HL-60 (cell line): ENCODE data around the gene MS4A18.

Experiments used
- DNase-seq, 2 experiments: peaks; one replicate each; pipeline ENCODE4 v3.0.0-alpha.2; 2010 to 2020; ENCODE audit warnings: low read depth in 1 of 2, low spot score in 1 of 2
- H3K27ac ChIP-seq: fragments of 250-450 bp; sonication (Bioruptor Pico); replicated peaks from 2 replicates; pipeline ENCODE4 v1.5.1; 2020; ENCODE audit warnings: mild to moderate bottlenecking, moderate library complexity
- H3K27me3 ChIP-seq: fragments of 250-450 bp; sonication (Bioruptor Pico); 2 replicates; pipeline ENCODE4 v1.5.1; 2021; ENCODE audit warnings: mild to moderate bottlenecking, moderate library complexity; ENCODE audit not compliant: insufficient read depth, poor library complexity, severe bottlenecking
- H3K4me3 ChIP-seq: replicated peaks from 2 replicates; pipeline ENCODE4 v1.5.1; 2011; ENCODE audit warnings: mild to moderate bottlenecking, control low read depth, low read length; ENCODE audit not compliant: insufficient read depth
- CTCF ChIP-seq: IDR thresholded peaks from one replicate; pipeline ENCODE4 v1.5.1; 2011; ENCODE audit warnings: low read length, control low read depth, inconsistent platforms; ENCODE audit not compliant: insufficient read depth
- GABPA ChIP-seq: IDR thresholded peaks from 2 replicates; pipeline ENCODE4 v1.6.1; 2012; ENCODE audit warnings: low read depth
- POLR2AphosphoS5 ChIP-seq: IDR thresholded peaks from 2 replicates; pipeline ENCODE4 v1.6.1; 2012; ENCODE audit warnings: low read depth
- SPI1 ChIP-seq: IDR thresholded peaks from 2 replicates; pipeline ENCODE4 v1.6.1; 2012; ENCODE audit warnings: low read depth, mild to moderate bottlenecking, borderline replicate concordance
- TF ChIP-seq, protein P1 (sequence below): IDR thresholded peaks from 2 replicates; pipeline ENCODE4 v1.6.1; 2012; ENCODE audit warnings: low read depth; ENCODE audit not compliant: insufficient replicate concordance

MS4A18 gene

DNA sequence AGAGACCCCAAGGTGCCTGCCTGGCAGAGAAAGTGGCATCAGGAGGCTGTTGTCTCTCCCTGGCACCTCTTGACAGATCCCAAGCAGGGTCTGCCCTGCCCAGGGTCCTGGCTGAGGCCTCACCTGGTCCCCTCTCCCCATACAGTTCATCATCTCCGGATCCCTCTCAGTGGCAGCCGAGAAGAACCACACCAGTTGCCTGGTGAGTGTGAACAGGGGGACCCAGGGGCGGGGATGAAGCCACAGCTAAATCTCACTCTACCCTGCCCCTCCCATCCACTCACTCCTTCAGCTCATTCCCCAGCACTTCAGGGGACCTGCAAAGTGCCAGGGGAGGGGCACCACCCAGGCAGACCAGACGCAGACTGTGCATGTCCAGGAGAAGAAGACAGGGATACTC, 46.6 kb downstream of the MS4A18 start:
- DNase-seq, result no peak
- Histone ChIP-seq H3K27me3 (no peaks in the 10 kb centered on the region), H3K27ac (no peak overlapping the region), H3K4me3 (no peak overlapping the region)
- TF ChIP-seq CTCF (no peak), SPI1 (no peak)

GRCh38 chr11:60771879-60772525, 47.5 kb downstream of the MS4A18 start:
- Histone ChIP-seq H3K27ac (no peak overlapping the region), H3K27me3 (peaks cover under 1% of the 10 kb centered on the region), H3K4me3 (no peak overlapping the region)
- no peak for TF ChIP-seq SPI1
- TF ChIP-seq, protein P1, sequence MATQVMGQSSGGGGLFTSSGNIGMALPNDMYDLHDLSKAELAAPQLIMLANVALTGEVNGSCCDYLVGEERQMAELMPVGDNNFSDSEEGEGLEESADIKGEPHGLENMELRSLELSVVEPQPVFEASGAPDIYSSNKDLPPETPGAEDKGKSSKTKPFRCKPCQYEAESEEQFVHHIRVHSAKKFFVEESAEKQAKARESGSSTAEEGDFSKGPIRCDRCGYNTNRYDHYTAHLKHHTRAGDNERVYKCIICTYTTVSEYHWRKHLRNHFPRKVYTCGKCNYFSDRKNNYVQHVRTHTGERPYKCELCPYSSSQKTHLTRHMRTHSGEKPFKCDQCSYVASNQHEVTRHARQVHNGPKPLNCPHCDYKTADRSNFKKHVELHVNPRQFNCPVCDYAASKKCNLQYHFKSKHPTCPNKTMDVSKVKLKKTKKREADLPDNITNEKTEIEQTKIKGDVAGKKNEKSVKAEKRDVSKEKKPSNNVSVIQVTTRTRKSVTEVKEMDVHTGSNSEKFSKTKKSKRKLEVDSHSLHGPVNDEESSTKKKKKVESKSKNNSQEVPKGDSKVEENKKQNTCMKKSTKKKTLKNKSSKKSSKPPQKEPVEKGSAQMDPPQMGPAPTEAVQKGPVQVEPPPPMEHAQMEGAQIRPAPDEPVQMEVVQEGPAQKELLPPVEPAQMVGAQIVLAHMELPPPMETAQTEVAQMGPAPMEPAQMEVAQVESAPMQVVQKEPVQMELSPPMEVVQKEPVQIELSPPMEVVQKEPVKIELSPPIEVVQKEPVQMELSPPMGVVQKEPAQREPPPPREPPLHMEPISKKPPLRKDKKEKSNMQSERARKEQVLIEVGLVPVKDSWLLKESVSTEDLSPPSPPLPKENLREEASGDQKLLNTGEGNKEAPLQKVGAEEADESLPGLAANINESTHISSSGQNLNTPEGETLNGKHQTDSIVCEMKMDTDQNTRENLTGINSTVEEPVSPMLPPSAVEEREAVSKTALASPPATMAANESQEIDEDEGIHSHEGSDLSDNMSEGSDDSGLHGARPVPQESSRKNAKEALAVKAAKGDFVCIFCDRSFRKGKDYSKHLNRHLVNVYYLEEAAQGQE, result no peak
- TF ChIP-seq CTCF, result no peak
- no peak for TF ChIP-seq POLR2AphosphoS5
- TF ChIP-seq GABPA, result no peak
- DNase-seq, result no peak

DNA sequence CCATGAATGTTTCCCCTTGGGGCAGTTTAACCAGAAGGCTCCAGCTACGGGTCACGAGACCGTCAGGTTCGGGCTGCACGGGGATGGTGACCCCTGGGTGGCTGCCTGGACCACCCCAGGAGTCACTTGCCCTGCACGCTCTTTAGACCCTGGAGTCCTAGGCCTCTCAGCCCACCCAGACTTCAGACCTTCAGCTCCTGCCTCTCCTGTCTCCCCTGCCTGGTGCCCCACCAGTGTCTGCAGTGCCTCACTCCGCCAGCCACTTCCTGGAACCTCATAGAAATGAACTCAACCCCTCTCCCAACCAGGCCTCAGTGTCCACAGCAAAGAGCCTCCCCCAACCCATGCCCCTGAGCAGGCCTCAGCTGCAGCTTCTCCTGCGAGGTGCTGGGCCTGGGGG, 48.1 kb downstream of the MS4A18 start:
- H3K27ac ChIP-seq, result no peak overlapping the region
- peaks cover 2% of the 10 kb centered on the region for H3K27me3 ChIP-seq
- TF ChIP-seq, protein P1, result no peak
- no peak for TF ChIP-seq CTCF
- no peak overlapping the region for H3K4me3 ChIP-seq
- DNase-seq, result no peak

DNA sequence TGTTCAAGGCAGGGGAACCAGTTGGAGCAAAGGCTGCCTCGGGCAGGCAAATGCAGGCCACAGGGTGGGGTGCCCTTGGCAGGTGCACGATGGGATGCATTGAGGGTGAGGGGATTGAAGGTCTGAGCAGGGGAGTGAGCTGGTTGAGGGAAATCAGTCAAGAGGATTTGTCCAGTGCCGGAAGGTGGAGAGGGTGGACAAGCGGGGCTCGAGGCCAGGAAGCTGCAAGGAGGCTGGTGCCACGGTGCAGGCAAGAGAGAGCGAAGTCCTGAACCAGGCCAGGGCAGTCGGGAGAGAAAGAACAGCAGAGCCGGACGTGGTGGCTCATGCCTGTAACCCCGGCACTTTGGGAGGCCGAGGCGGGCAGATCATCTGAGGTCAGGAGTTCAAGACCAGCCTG, 50.2 kb downstream of the MS4A18 start:
- H3K27ac ChIP-seq, result no peak overlapping the region
- DNase-seq, result no peak
- H3K27me3 ChIP-seq, result peaks cover 2% of the 10 kb centered on the region
- TF ChIP-seq POLR2AphosphoS5 (no peak), CTCF (no peak), SPI1 (no peak), GABPA (no peak)
- TF ChIP-seq, protein P1, result no peak
- no peak overlapping the region for H3K4me3 ChIP-seq
